DMS53 (cell line): Measurements from ENCODE around the gene OSBPL5.

Experiments used
- DNase-seq: peaks from one replicate; lab custom pipeline; 2025; lab: John Stamatoyannopoulos, UW

The OSBPL5 gene

GRCh38 chr11:3133261-3134217 lies 31.6 kb downstream of the OSBPL5 start:
- no peak for DNase-seq

GRCh38 chr11:3132831-3133260 lies 32.3 kb downstream of the OSBPL5 start:
- DNase-seq, result no peak

- no peak for DNase-seq
Observed at GRCh38 chr11:3132271-3132781, 32.8 kb downstream of the OSBPL5 start.

GRCh38 chr11:3131330-3131941 lies 33.7 kb downstream of the OSBPL5 start:
- no peak for DNase-seq

GRCh38 chr11:3130269-3131071 lies 34.6 kb downstream of the OSBPL5 start:
- peak; percentile 87 for DNase-seq

GRCh38 chr11:3129591-3130268 lies 35.4 kb downstream of the OSBPL5 start:
- DNase-seq, result no peak

- DNase-seq, result no peak
Observed at GRCh38 chr11:3129181-3129590, 35.9 kb downstream of the OSBPL5 start.

GRCh38 chr11:3128356-3129180 lies 36.5 kb downstream of the OSBPL5 start:
- no peak for DNase-seq

GRCh38 chr11:3127706-3128355 lies 37.3 kb downstream of the OSBPL5 start:
- no peak for DNase-seq

GRCh38 chr11:3126901-3127691 lies 38.0 kb downstream of the OSBPL5 start:
- no peak for DNase-seq

- DNase-seq, result peak; percentile 14
Observed at GRCh38 chr11:3126207-3126865, 38.8 kb downstream of the OSBPL5 start.

- no peak for DNase-seq
Observed at GRCh38 chr11:3124821-3125220, 40.3 kb downstream of the OSBPL5 start.

GRCh38 chr11:3123761-3124733 lies 41.1 kb downstream of the OSBPL5 start:
- DNase-seq, result no peak

- DNase-seq, result peak; percentile 35
Observed at GRCh38 chr11:3123305-3123704, 41.8 kb downstream of the OSBPL5 start.

GRCh38 chr11:3122775-3123201 lies 42.3 kb downstream of the OSBPL5 start:
- DNase-seq, result no peak

GRCh38 chr11:3121931-3122774 lies 43.0 kb downstream of the OSBPL5 start:
- no peak for DNase-seq

- DNase-seq, result no peak
Observed at GRCh38 chr11:3121416-3121815, 43.7 kb downstream of the OSBPL5 start.
